Measurements from ENCODE around the gene PPP2R5C. TPM values are rescaled to one million over a fixed set of nuclear protein-coding genes. Genes with fewer than 3 reads are reported as not detected.

The PPP2R5C gene
- polyA plus RNA-seq, 1 donor from 2014 or later = 111 TPM

- H4K20me1 ChIP-seq (ENCODE audit: insufficient read depth) = peaks cover 15% of the 10 kb centered on the region
- peaks cover 35% of the 10 kb centered on the region for H3K79me2 ChIP-seq (replicated peaks; ENCODE audit: insufficient read depth, low read length)
- H3K9me2 ChIP-seq (ENCODE audit: insufficient read depth, low read length) = no peaks in the 10 kb centered on the region
- no peaks in the 10 kb centered on the region for H3K27me3 ChIP-seq (ENCODE audit: insufficient read depth, low read depth, low read length)
- H3K9ac ChIP-seq (ENCODE audit: low read length) = no peak overlapping the region
- H3K9me3 ChIP-seq (ENCODE audit: low read length) = no peaks in the 10 kb centered on the region
- no peak overlapping the region for H3K27ac ChIP-seq (ENCODE audit: low read length)
- H3F3A ChIP-seq (ENCODE audit: insufficient read depth, low read length, poor library complexity, severe bottlenecking) = no peaks in the 10 kb centered on the region
- TF ChIP-seq POLR2AphosphoS5 (IDR thresholded peaks at IDR 0.05) = no peak
- no peak for TF ChIP-seq TAF1 (IDR thresholded peaks at IDR 0.05; ENCODE audit: low read depth)
- TF ChIP-seq EP300 (conservative IDR thresholded peaks at IDR 0.05; ENCODE audit: poor library complexity, severe bottlenecking) = no peak
- TF ChIP-seq MXI1 (conservative IDR thresholded peaks at IDR 0.05; ENCODE audit: poor library complexity, severe bottlenecking) = no peak
- TF ChIP-seq REST (IDR thresholded peaks at IDR 0.05; ENCODE audit: borderline replicate concordance) = no peak
- TF ChIP-seq EZH2 (IDR thresholded peaks at IDR 0.05; ENCODE audit: borderline replicate concordance, insufficient read depth, low read length, poor library complexity, severe bottlenecking) = no peak
- no peaks in the 10 kb centered on the region for H3K36me3 ChIP-seq (ENCODE audit: insufficient read depth, low read length)
- no peak overlapping the region for H3K4me3 ChIP-seq (ENCODE audit: low read length)
- no peak overlapping the region for H2AFZ ChIP-seq (ENCODE audit: low read depth, low read length)
- no peak overlapping the region for H3K4me2 ChIP-seq (ENCODE audit: low read length)
Measured at GRCh38 chr14:101963052-101963451, 201.5 kb downstream of the PPP2R5C start.

DNA sequence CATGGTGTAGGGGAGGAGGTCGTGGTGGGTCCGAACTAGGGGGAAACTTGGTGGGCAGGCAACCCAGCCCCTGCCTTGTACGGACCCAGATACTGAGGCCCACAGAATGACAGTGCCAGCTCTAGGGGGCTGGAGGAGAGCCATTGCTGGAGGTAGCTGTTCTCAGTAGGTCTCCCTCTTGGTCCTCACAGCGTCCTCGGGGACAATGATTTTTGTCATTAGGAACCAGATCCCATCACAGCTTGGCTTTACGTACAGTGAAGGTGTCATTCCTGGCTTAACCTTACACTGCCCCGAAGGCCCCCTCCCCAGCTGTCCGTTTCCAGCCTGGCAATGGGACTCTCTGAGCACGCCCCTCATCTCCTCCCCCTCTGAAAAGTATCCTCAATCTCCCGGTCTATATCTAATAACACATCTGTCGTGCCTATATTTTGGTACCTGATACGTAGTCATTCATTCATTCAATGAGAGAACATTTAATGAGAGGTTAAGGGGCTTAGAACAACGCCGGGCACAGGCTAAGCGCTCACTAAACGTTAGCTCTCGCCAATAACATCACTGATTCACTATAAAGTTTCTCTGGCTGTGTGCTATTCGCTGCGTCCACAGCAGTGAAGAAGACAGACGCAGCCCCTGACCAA is 202.3 kb downstream of the PPP2R5C start:
- no peak overlapping the region for H3K4me2 ChIP-seq (ENCODE audit: low read length)
- H2AFZ ChIP-seq (ENCODE audit: low read depth, low read length) = no peak overlapping the region
- H3K9me3 ChIP-seq (ENCODE audit: low read length) = no peaks in the 10 kb centered on the region
- peak overlapping the region; percentile 38 for H3K9ac ChIP-seq (ENCODE audit: low read length)
- H3K36me3 ChIP-seq (ENCODE audit: insufficient read depth, low read length) = no peaks in the 10 kb centered on the region
- TF ChIP-seq EP300 (conservative IDR thresholded peaks at IDR 0.05; ENCODE audit: poor library complexity, severe bottlenecking) = no peak
- TF ChIP-seq MXI1 (conservative IDR thresholded peaks at IDR 0.05; ENCODE audit: poor library complexity, severe bottlenecking) = no peak
- TF ChIP-seq SMC3 (conservative IDR thresholded peaks at IDR 0.05; ENCODE audit: poor library complexity) = no peak
- H3K27me3 ChIP-seq (ENCODE audit: insufficient read depth, low read depth, low read length) = no peaks in the 10 kb centered on the region
- H3K4me3 ChIP-seq (ENCODE audit: low read length) = peak overlapping the region; percentile 100
- no peaks in the 10 kb centered on the region for H3K9me2 ChIP-seq (ENCODE audit: insufficient read depth, low read length)
- H3F3A ChIP-seq (ENCODE audit: insufficient read depth, low read length, poor library complexity, severe bottlenecking) = no peaks in the 10 kb centered on the region
- H3K27ac ChIP-seq (ENCODE audit: low read length) = no peak overlapping the region
- peaks cover 22% of the 10 kb centered on the region for H4K20me1 ChIP-seq (ENCODE audit: insufficient read depth)
- H3K79me2 ChIP-seq (replicated peaks; ENCODE audit: insufficient read depth, low read length) = peaks cover 42% of the 10 kb centered on the region

- Histone ChIP-seq H4K20me1 (ENCODE audit: insufficient read depth) (peaks cover 27% of the 10 kb centered on the region), H3K27me3 (ENCODE audit: insufficient read depth, low read depth, low read length) (no peaks in the 10 kb centered on the region), H3K79me2 (replicated peaks; ENCODE audit: insufficient read depth, low read length) (peaks cover 48% of the 10 kb centered on the region), H3F3A (ENCODE audit: insufficient read depth, low read length, poor library complexity, severe bottlenecking) (no peaks in the 10 kb centered on the region), H3K36me3 (ENCODE audit: insufficient read depth, low read length) (no peaks in the 10 kb centered on the region), H2AFZ (ENCODE audit: low read depth, low read length) (peak within 1 kb of the TSS; percentile 76), H3K9ac (ENCODE audit: low read length) (peak within 1 kb of the TSS; percentile 99), H3K27ac (ENCODE audit: low read length) (peak within 1 kb of the TSS; percentile 95), H3K4me2 (ENCODE audit: low read length) (peak within 1 kb of the TSS; percentile 75), H3K4me3 (ENCODE audit: low read length) (peak within 1 kb of the TSS; percentile 100), H3K9me2 (ENCODE audit: insufficient read depth, low read length) (no peaks in the 10 kb centered on the region), H3K9me3 (ENCODE audit: low read length) (no peaks in the 10 kb centered on the region)
- TF ChIP-seq POLR2AphosphoS5 (IDR thresholded peaks at IDR 0.05) = peak; percentile 97
- no peak for TF ChIP-seq EZH2 (IDR thresholded peaks at IDR 0.05; ENCODE audit: borderline replicate concordance, insufficient read depth, low read length, poor library complexity, severe bottlenecking)
- TF ChIP-seq TAF1 (IDR thresholded peaks at IDR 0.05; ENCODE audit: low read depth) = peak; percentile 71
- TF ChIP-seq REST (IDR thresholded peaks at IDR 0.05; ENCODE audit: borderline replicate concordance) = peak; percentile 83
- no peak for TF ChIP-seq CTCF (IDR thresholded peaks at IDR 0.05; ENCODE audit: poor library complexity, severe bottlenecking)
- no peak for TF ChIP-seq EP300 (conservative IDR thresholded peaks at IDR 0.05; ENCODE audit: poor library complexity, severe bottlenecking)
- TF ChIP-seq MXI1 (conservative IDR thresholded peaks at IDR 0.05; ENCODE audit: poor library complexity, severe bottlenecking) = peak; percentile 84
- TF ChIP-seq RAD21 (conservative IDR thresholded peaks at IDR 0.05) = no peak
Measured at GRCh38 chr14:101964297-101965180, 203.0 kb downstream of the PPP2R5C start, which contains the start of gene DYNC1H1. Gene DYNC1H1 (plus strand): TSS chr14:101964573. CDS start chr14:101964692, 119 bp downstream.
